ENCODE results near the gene SYNGR3.

- TF ChIP-seq POLR2A (IDR thresholded peaks at IDR 0.05) (no peak), CTCF (IDR thresholded peaks at IDR 0.05) (no peak)
Measured at GRCh38 chr16:2042986-2043666, 53.4 kb downstream of the SYNGR3 start.

All from esophagus squamous epithelium (tissue), 4 donors.